Muscle of arm (tissue), 12 donors: ENCODE data around the gene HUWE1. TPM values are rescaled to one million over a fixed set of nuclear protein-coding genes. Genes with fewer than 3 reads are reported as not detected.
"Not testable (repeated sequence)": the region's sequence is repeated elsewhere in the genome, so short reads cannot be mapped to it uniquely, and the experiment has no call there.

Experiments
- DNase-seq: peaks from one replicate; pipeline ENCODE4 v3.0.0-alpha.2; 2013
- polyA plus RNA-seq, 12 donors: library from polyadenylated mRNA; unstranded; fragments of 120-200 nt; gene quantifications; one replicate each; pipeline ENCODE4 v1.2.1, GENCODE V29; 2013; ENCODE audit not compliant: insufficient read length in 12 of 12

Gene HUWE1
- polyA plus RNA-seq, 12 donors: 72.2 to 314 (median 85.4) TPM

DNA sequence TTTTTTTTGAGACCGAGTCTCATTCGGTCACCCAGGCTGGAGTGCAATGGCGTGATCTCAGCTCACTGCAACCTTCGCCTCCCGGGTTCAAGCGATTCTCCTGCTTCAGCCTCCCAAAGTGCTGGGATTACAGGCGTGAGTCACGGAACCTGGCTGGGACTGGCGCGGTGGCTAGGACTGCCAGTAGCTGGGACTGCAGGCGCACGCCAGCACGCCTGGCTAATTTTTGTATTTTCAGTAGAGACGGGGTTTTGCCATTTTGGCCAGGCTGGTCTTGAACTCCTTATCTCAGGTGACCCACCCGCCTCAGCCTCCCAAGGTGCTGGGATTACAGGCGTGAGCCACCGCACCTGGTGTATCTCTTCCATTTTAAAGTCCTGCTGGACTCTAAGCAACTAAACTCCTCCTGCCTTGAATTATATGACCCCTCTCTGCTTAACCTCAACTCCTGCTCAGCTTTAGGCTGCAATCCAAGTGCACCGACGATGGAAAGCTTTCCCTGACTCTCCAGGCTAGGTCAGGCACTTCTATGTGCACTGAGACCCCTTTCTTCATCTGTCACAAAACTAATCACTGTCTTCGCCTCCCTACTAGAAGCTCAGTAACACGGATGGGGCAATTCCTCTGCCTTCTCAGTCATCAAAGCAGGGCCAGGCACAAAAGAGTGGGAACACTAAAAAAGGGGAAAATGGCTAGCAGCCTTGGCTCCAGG is 155.1 kb downstream of the HUWE1 start:
- DNase-seq: not testable (repeated sequence)

DNA sequence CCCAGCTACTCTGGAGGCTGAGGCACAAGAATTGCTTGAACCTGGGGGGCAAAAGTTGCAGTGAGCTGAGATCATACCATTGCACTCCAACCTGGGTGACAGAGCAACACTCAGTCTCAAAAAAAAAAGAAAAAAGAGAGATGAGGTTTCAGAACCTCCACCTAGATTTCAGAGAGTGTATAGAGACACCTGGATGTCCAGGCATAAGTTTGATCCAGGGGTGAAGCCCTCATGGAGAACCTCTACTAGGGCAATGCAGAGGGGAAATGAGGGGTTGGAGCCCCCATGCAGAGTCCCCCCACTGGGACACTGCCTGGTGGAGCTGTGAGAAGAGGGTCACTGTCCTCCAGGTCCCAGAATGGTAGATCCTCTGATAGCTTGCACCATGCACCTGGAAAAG is 159.5 kb downstream of the HUWE1 start:
- no peak for DNase-seq

DNA sequence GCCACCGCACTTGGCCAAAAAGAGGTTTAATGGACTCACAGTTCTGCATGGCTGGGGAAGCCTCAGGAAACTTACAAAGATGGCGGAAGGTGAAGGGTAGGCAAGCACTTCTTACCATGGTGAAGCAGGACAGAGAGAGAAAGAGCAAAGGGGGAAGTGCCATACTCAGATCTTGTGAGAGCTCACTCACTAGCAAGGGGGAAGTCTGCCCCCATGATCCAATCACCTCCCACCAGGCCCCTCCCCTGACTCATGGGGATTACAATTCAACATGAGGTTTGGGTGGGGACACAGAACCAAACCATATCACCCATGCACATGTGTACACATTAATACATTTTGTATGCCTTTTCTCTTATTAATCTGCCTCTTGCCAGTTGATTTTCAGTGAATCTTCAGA is 175.2 kb downstream of the HUWE1 start:
- no peak for DNase-seq

DNA sequence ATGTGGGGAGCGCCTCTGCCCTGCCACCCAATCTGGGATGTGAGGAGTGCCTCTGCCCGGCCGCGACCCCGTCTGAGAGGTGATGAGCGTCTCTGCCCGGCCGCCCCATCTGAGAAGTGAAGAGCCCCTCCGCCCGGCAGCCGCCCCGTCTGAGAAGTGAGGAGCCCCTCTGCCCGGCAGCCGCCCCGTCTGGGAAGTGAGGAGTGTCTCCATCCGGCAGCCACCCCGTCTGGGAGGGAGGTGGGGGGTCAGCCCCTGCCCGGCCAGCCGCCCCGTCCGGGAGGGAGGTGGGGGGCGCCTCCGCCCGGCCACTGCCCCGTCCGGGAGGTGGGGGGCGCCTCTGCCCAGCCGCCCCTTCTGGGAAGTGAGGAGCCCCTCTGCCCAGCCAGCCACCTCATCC is 182.5 kb downstream of the HUWE1 start:
- not testable (repeated sequence) for DNase-seq

DNA sequence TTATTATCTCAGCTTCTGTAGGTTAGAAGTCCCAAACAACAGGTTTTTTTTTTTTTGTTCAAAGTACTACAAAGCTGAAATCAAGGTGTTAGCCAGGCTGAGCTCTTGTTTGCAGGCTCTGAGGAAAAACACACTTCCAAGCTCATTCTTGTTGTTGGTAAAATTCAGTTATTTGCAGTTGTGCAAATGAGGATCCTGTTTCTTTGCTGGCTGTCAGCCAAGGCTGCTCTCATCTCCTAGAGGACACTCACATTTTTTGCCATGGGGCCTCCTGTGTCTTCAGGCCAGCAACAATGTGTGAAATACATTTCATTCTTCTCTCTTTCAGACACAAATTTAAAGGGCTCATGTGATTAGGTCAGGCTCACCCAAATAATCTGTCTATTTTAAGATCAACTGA is 192.1 kb downstream of the HUWE1 start:
- peak; percentile 14 for DNase-seq

DNA sequence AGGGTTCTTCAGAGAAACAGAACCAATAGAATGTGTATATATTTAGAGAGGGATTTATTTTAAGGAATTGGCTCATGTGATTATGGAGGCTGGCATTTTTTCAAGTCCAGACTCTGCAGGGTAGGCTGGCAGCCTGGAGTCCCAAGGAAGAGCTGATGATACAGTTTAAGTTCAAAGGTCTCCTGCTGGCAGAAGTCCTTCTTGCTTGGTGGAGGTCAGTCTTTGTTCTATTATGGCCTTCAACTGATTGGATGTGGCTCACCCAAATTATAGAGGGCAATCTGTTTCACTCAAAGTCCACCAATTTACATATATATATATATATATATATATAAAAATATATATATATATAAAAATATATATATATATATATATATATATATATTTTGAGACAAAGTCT is 200.2 kb downstream of the HUWE1 start:
- no peak for DNase-seq

DNA sequence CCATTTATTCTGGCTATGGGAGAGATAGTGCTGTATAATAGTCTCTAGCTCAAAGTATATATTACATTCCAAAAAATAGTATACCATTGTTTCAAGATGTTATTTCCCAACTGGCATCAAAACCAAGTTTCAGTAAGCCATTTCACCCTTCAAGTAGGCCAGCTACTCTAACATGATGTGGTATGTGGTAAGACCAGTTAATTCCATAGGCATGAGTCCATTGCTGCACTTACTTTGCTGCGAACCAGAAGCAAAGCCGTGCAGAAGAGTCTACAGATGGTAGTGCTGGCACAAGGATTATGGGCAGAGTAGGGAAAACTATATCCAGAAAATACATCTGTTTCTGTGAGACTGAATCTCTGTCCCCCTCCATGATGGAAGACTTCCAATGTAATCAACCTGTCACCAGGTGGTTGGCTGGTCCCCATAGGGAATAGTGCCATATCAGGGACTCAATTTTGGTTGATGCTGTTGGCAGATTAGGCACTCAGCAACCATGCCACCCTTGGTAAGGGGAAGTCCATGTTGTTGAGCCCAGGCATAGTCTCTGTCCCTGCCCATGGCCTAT is 202.6 kb downstream of the HUWE1 start:
- no peak for DNase-seq

DNA sequence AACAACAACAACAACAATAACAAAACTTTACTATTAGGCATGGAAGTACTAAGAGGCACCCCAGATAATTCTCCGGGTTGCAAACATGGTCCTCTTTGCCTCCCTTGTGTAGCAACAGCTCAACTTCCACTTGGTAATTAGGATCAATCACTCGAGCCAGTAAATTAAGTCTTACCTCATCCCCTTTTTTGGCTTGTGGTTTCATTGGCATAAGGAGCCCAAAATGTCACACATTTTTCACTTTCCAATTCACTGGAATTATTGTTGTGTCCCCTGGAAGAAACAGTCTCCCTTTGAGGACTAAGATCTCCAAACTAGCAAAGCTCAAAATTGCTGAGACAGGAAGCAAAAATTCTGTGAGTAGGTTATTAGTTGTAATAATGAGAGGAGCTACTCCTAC is 203.1 kb downstream of the HUWE1 start:
- DNase-seq: no peak
